SK-N-SH (cell line): ENCODE measurements around the gene ROBO4. TPM values are rescaled to one million over a fixed set of nuclear protein-coding genes. Genes with fewer than 3 reads are reported as not detected.

ENCODE experiments used
- CTCF ChIA-PET: fragments of 300-600, 350-600 bp; formaldehyde crosslinking; extraction: SDS; loops from one replicate; lab custom pipeline; 2021; lab: Yijun Ruan, JAX
- POLR2A ChIA-PET: fragments of 350-600 bp; sonication (Branson Sonifier 250); formaldehyde crosslinking; extraction: SDS; loops from one replicate; lab custom pipeline; 2020; ENCODE audit warnings: antibody characterized with exemption, inconsistent platforms; lab: Yijun Ruan, JAX
- DNase-seq: peaks from one replicate; pipeline ENCODE4 v3.0.0; 2012
- H2AFZ ChIP-seq: fragments of 200-600 bp; sonication (generic); 2 replicates; pipeline ENCODE4 v1.8.1; 2016; ENCODE audit warnings: antibody characterized with exemption, mild to moderate bottlenecking, low read depth
- H3F3A ChIP-seq: fragments of 200-600 bp; sonication (generic); replicated peaks from 2 replicates; pipeline ENCODE3; 2016; ENCODE audit warnings: antibody characterized with exemption, mild to moderate bottlenecking; ENCODE audit not compliant: insufficient read depth
- H3K27ac ChIP-seq, 2 experiments: fragments of 200-500 bp in 1 of 2; fragments of 200-600 bp in 1 of 2; sonication (Bioruptor generic) in 1 of 2; sonication (generic), shearing (Covaris generic) in 1 of 2; 2 replicates each; pipeline versions ENCODE4 v1.5.1 to v1.6.1; 2014 to 2016; ENCODE audit warnings: low read depth in 2 of 2, inconsistent platforms in 1 of 2, low read length in 1 of 2, mild to moderate bottlenecking in 1 of 2, mixed read lengths in 1 of 2
- H3K27me3 ChIP-seq: fragments of 200-600 bp; sonication (generic), shearing (Covaris generic); 2 replicates; pipeline ENCODE4 v1.6.1; 2016; ENCODE audit warnings: mixed run types; ENCODE audit not compliant: insufficient read depth
- H3K36me3 ChIP-seq, 2 experiments: fragments of 200-500 bp in 1 of 2; fragments of 200-600 bp in 1 of 2; sonication (Bioruptor generic) in 1 of 2; sonication (generic) in 1 of 2; replicated peaks in 1 of 2; 2 replicates each; pipeline versions ENCODE3 to v1.5.1; 2014 to 2016; ENCODE audit warnings: low read length in 1 of 2, mild to moderate bottlenecking in 1 of 2; ENCODE audit not compliant: insufficient read depth in 2 of 2, control insufficient read depth in 1 of 2
- H3K4me1 ChIP-seq, 2 experiments: fragments of 200-500 bp in 1 of 2; fragments of 200-600 bp in 1 of 2; sonication (Bioruptor generic) in 1 of 2; sonication (generic), shearing (Covaris generic) in 1 of 2; 2 replicates each; pipeline versions ENCODE4 v1.5.1 to v1.6.1; 2014 to 2016; ENCODE audit warnings: low read depth in 1 of 2, low read length in 1 of 2, mixed run types in 1 of 2; ENCODE audit not compliant: insufficient read depth in 2 of 2, control insufficient read depth in 1 of 2
- H3K4me2 ChIP-seq: fragments of 200-600 bp; sonication (generic), shearing (Covaris generic); 2 replicates; pipeline ENCODE4 v1.6.1; 2017; ENCODE audit warnings: mixed run types
- H3K4me3 ChIP-seq, 2 experiments: fragments of 200-500 bp in 1 of 2; fragments of 200-600 bp in 1 of 2; sonication (Bioruptor generic) in 1 of 2; sonication (generic), shearing (Covaris generic) in 1 of 2; 2 replicates each; pipeline versions ENCODE4 v1.5.1 to v1.8.1; 2014 to 2016; ENCODE audit warnings: low read depth in 2 of 2, inconsistent platforms in 1 of 2, low read length in 1 of 2, mild to moderate bottlenecking in 1 of 2, mixed read lengths in 1 of 2, moderate library complexity in 1 of 2
- H3K79me2 ChIP-seq: fragments of 200-600 bp; sonication (generic); 2 replicates; pipeline ENCODE4 v1.8.1; 2017; ENCODE audit warnings: mild to moderate bottlenecking; ENCODE audit not compliant: insufficient read depth
- H3K9ac ChIP-seq: fragments of 200-600 bp; sonication (generic); 2 replicates; pipeline ENCODE4 v1.6.1; 2017; ENCODE audit warnings: mixed run types
- H3K9me2 ChIP-seq: fragments of 200-600 bp; sonication (generic); 2 replicates; pipeline ENCODE4 v1.6.1; 2017; ENCODE audit warnings: mixed run types
- H3K9me3 ChIP-seq: fragments of 200-600 bp; sonication (generic); 2 replicates; pipeline ENCODE4 v1.6.1; 2017; ENCODE audit warnings: mixed run types, mild to moderate bottlenecking, moderate library complexity
- H4K20me1 ChIP-seq: fragments of 200-600 bp; sonication (generic); 2 replicates; pipeline ENCODE4 v1.6.1; 2017; ENCODE audit warnings: mild to moderate bottlenecking, mixed run types; ENCODE audit not compliant: insufficient read depth
- CHD2 ChIP-seq: fragments of 150-350 bp; IDR thresholded peaks from 2 replicates; pipeline ENCODE4 v1.6.1; 2018; ENCODE audit warnings: low read length; ENCODE audit not compliant: partially characterized antibody
- ELF1 ChIP-seq: IDR thresholded peaks from 2 replicates; pipeline ENCODE4 v1.4.0; 2012
- FOSL2 ChIP-seq: IDR thresholded peaks from 2 replicates; pipeline ENCODE4 v1.4.0; 2012; ENCODE audit warnings: low read depth, mild to moderate bottlenecking, moderate library complexity, borderline replicate concordance
- FOXJ3 ChIP-seq: sonication (generic); formaldehyde crosslinking; IDR thresholded peaks from 2 replicates; pipeline ENCODE4 v1.5.1; 2020; ENCODE audit warnings: mild to moderate bottlenecking, missing genetic modification reagents
- GABPA ChIP-seq: IDR thresholded peaks from 2 replicates; pipeline ENCODE4 v1.4.0; 2012; ENCODE audit warnings: low read depth, mild to moderate bottlenecking
- GATA2 ChIP-seq: sonication (generic); formaldehyde crosslinking; IDR thresholded peaks from 2 replicates; pipeline ENCODE4 v1.5.0; 2020; ENCODE audit warnings: mild to moderate bottlenecking, missing genetic modification reagents
- MEF2A ChIP-seq: IDR thresholded peaks from 2 replicates; pipeline ENCODE4 v1.4.0; 2012; ENCODE audit warnings: low read depth, borderline replicate concordance
- NFIC ChIP-seq: IDR thresholded peaks from 2 replicates; pipeline ENCODE4 v1.4.0; 2012; ENCODE audit warnings: borderline replicate concordance
- RFX5 ChIP-seq: IDR thresholded peaks from 2 replicates; pipeline ENCODE4 v1.6.1; 2012; ENCODE audit warnings: mild to moderate bottlenecking, improper control_type of control experiment, low read length
- SIN3A ChIP-seq: IDR thresholded peaks from 2 replicates; pipeline ENCODE4 v1.6.1; 2012; ENCODE audit warnings: low read depth, mild to moderate bottlenecking, low read length, moderate library complexity, borderline replicate concordance
- SMC3 ChIP-seq: IDR thresholded peaks from 2 replicates; pipeline ENCODE4 v1.6.1; 2012; ENCODE audit warnings: low read depth, low read length, improper control_type of control experiment
- TCF12 ChIP-seq: IDR thresholded peaks from 2 replicates; pipeline ENCODE4 v1.4.0; 2012
- TEAD4 ChIP-seq: IDR thresholded peaks from 2 replicates; pipeline ENCODE4 v1.4.0; 2012; ENCODE audit warnings: mild to moderate bottlenecking, borderline replicate concordance; ENCODE audit not compliant: insufficient read depth
- YY1 ChIP-seq: IDR thresholded peaks from 2 replicates; pipeline ENCODE4 v1.4.0; 2012; ENCODE audit warnings: low read depth, mild to moderate bottlenecking
- WGBS: methylation state at CpG from one replicate; pipeline ENCODE4 v1.1.6; 2017; ENCODE audit warnings: low lambda C conversion rate; 5-methylcytosine and 5-hydroxymethylcytosine counted together
- polyA plus RNA-seq, 3 experiments: library from polyadenylated mRNA; depleted of rRNA; stranded (reverse); fragments of >200 nt; gene quantifications; 2 replicates each; pipeline ENCODE4 v1.2.3, GENCODE V29; 2012
- TF ChIP-seq, protein P1 (sequence below): IDR thresholded peaks from 2 replicates; pipeline ENCODE4; 2012
- TF ChIP-seq, protein P2 (sequence below): fragments of 150-350 bp; IDR thresholded peaks from 2 replicates; pipeline ENCODE4 v1.6.1; 2016; ENCODE audit warnings: mild to moderate bottlenecking, low read depth, low read length

Gene ROBO4
- polyA plus RNA-seq, 1 of the 3 experiments (the other 2 are of a cell fraction), result 0.95 TPM

DNA sequence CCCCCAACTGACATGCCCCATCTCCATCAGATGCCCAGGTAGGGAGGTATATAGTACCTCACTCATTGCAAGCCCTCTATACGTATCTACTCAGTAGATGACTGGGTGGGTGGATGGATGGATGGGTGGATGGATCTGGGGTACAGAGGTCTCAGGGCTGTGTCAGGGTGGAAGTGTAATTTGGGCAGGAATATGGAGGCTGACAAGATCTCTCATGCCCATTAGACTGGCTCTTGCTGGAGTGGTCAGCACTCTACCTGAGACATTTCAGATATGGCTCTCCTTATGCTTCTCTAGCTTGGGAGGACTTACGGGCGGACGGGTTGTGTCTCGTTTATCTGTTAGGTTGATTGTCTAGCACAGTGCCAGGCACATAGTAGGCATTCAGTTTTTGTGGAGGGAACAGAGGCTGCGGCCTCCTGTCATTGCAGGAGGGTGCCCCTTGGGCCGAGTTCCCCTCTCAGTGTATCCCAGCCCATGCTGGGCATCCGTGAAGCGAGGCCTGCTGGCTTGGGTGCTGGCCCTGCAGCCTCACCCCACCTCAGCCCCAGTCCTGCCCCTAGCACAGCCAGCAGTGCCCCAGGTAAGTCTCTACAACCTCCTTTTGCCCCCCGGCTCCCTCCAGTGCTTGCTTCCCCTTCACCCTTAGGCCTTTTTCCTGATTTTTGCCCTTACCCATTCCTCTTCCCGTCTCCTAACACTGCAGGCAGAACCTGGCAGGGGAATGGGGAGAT is 18.7 kb downstream of the ROBO4 start:
- POLR2A ChIA-PET, result interaction anchor here (1.0 kb wide), 1 partner anchor 75 kb away, joined by 3 read pairs; the partner anchor contains the start of gene CCDC15
- Histone ChIP-seq H3K79me2 (no peaks in the 10 kb centered on the region; the same call in 1 of the 2 replicates), H3K27ac (no peak overlapping the region), H3K4me2 (no peak overlapping the region), H3F3A (no peaks in the 10 kb centered on the region), H3K4me3 (no peak overlapping the region), H3K27me3 (no peaks in the 10 kb centered on the region), H3K9me2 (no peaks in the 10 kb centered on the region), H3K4me1 (peaks cover 0 to 17% of the 10 kb centered on the region in 2 experiments; a peak in 1 of 4 replicates), H3K9ac (no peak overlapping the region), H4K20me1 (no peaks in the 10 kb centered on the region), H2AFZ (no peak overlapping the region), H3K36me3 (no peaks in the 10 kb centered on the region), H3K9me3 (no peaks in the 10 kb centered on the region)
- TF ChIP-seq RFX5, result no peak
- WGBS, result 92% methylated on average over 11 of the region's 11 CpGs
- CTCF ChIA-PET, result interaction anchor here (5.0 kb wide), 1 partner anchor 13 kb away, joined by 55 read pairs; the partner anchor contains the start of gene ROBO3
- peak; percentile 3 for DNase-seq

DNA sequence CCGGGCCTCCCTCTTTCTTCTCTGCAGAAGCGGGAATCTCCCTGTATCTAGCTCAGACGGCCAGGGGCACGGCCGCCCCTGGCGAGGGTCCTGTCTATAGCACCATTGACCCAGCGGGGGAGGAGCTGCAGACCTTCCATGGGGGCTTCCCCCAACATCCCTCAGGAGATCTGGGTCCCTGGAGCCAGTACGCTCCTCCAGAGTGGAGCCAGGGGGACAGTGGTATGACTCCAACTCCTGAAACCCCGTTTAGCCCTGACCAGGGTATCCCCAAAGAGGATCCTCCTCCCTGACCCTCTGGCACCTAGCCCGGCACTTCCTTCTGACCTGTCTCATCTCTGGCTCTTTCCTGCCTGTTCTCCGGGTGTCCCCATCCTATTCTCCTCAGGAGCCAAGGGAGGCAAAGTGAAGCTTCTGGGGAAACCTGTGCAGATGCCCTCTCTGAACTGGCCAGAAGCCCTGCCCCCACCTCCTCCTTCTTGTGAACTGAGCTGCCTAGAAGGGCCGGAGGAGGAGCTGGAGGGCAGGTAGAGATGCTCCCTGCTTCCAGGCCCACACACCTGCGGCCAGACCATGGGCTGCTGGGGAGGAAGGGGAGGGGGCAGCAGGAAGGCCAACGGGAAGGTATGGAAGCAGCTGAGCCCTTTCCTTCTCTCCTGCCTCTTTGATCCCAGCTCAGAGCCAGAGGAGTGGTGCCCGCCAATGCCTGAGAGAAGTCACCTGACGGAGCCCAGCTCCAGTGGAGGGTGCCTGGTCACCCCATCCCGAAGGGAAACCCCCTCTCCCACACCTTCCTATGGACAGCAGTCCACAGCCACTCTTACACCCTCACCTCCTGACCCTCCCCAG is 19.5 kb downstream of the ROBO4 start:
- peak overlapping the region; percentile 96 for H3K4me2 ChIP-seq
- POLR2A ChIA-PET, result no interaction called here
- H3K4me3 ChIP-seq, result peak overlapping the region; percentile 73 to 80; a peak in 1 of 4 replicates
- no peak overlapping the region for H2AFZ ChIP-seq
- no peaks in the 10 kb centered on the region for H3K9me2 ChIP-seq
- DNase-seq, result no peak
- H3F3A ChIP-seq, result no peaks in the 10 kb centered on the region
- CTCF ChIA-PET, result interaction anchor here (5.0 kb wide), 1 partner anchor 12 kb away, joined by 55 read pairs; the partner anchor contains the start of gene ROBO3
- peaks cover 0 to 17% of the 10 kb centered on the region in 2 experiments; a peak in 1 of 4 replicates for H3K4me1 ChIP-seq
- H3K27me3 ChIP-seq, result no peaks in the 10 kb centered on the region
- H3K79me2 ChIP-seq, result no peaks in the 10 kb centered on the region; the same call in 1 of the 2 replicates
- TF ChIP-seq, protein P1, sequence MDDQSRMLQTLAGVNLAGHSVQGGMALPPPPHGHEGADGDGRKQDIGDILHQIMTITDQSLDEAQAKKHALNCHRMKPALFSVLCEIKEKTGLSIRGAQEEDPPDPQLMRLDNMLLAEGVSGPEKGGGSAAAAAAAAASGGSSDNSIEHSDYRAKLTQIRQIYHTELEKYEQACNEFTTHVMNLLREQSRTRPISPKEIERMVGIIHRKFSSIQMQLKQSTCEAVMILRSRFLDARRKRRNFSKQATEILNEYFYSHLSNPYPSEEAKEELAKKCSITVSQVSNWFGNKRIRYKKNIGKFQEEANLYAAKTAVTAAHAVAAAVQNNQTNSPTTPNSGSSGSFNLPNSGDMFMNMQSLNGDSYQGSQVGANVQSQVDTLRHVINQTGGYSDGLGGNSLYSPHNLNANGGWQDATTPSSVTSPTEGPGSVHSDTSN, result no peak
- TF ChIP-seq GABPA, result no peak
- TF ChIP-seq CHD2, result no peak
- TF ChIP-seq FOSL2, result no peak
- TF ChIP-seq ELF1, result no peak
- no peak for TF ChIP-seq TCF12
- TF ChIP-seq NFIC, result no peak
- no peak for TF ChIP-seq SIN3A
- no peak for TF ChIP-seq GATA2
- no peak for TF ChIP-seq YY1
- TF ChIP-seq SMC3, result no peak
- no peak for TF ChIP-seq TEAD4
- TF ChIP-seq, protein P2, sequence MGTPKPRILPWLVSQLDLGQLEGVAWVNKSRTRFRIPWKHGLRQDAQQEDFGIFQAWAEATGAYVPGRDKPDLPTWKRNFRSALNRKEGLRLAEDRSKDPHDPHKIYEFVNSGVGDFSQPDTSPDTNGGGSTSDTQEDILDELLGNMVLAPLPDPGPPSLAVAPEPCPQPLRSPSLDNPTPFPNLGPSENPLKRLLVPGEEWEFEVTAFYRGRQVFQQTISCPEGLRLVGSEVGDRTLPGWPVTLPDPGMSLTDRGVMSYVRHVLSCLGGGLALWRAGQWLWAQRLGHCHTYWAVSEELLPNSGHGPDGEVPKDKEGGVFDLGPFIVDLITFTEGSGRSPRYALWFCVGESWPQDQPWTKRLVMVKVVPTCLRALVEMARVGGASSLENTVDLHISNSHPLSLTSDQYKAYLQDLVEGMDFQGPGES, result no peak
- TF ChIP-seq FOXJ3 (CRISPR knock-in tag), result no peak
- no peak for TF ChIP-seq MEF2A
- no peak overlapping the region for H3K9ac ChIP-seq
- 79% methylated on average over 11 of the region's 17 CpGs for WGBS
- H3K9me3 ChIP-seq, result no peaks in the 10 kb centered on the region
- H3K27ac ChIP-seq, result no peak overlapping the region
- no peaks in the 10 kb centered on the region for H3K36me3 ChIP-seq
- H4K20me1 ChIP-seq, result no peaks in the 10 kb centered on the region
